ENCODE measurements around the gene UBASH3B. TPM values are rescaled to one million over a fixed set of nuclear protein-coding genes. Genes with fewer than 3 reads are reported as not detected.

The UBASH3B gene
- total RNA-seq, 1 experiment from 2014 or later = 8.0 TPM

- peak; percentile 50 for TF ChIP-seq CTCF (conservative IDR thresholded peaks at IDR 0.05)
- DNase-seq = no peak
- H2BK5ac ChIP-seq (ENCODE audit: insufficient read length, low read length) = no peak overlapping the region
- no peak overlapping the region for H3K23ac ChIP-seq (ENCODE audit: insufficient read length, low read depth, low read length)
- H2BK120ac ChIP-seq (ENCODE audit: low read depth, low read length, poor library complexity, severe bottlenecking) = no peak overlapping the region
- H3K27me3 ChIP-seq (ENCODE audit: insufficient read depth, low read length) = no peaks in the 10 kb centered on the region
- H4K20me1 ChIP-seq (ENCODE audit: control insufficient read depth, insufficient read depth, insufficient read length) = no peaks in the 10 kb centered on the region
- H3K9me3 ChIP-seq (ENCODE audit: control insufficient read depth, low read depth, low read length) = no peaks in the 10 kb centered on the region
- no peak overlapping the region for H3K56ac ChIP-seq (ENCODE audit: insufficient read length, low read depth, low read length)
- H3K79me1 ChIP-seq (ENCODE audit: insufficient read depth, low read depth, low read length, poor library complexity, severe bottlenecking) = no peaks in the 10 kb centered on the region
- no peaks in the 10 kb centered on the region; a peak in 1 of 7 replicates for H3K36me3 Mint-ChIP-seq (ENCODE audit: insufficient read depth in 1 of 3, low read depth in 3 of 3)
- no peak overlapping the region for H4K5ac ChIP-seq (ENCODE audit: insufficient read length, low read depth, low read length)
- peaks cover 9% of the 10 kb centered on the region in 2 experiments; a peak in 3 of 4 replicates for H3K4me1 Mint-ChIP-seq
- no peak overlapping the region for H3K4ac ChIP-seq (ENCODE audit: low read depth, low read length)
- H3K4me3 Mint-ChIP-seq = no peak overlapping the region
- no peak overlapping the region for H4K91ac ChIP-seq (ENCODE audit: insufficient read length, low read depth, low read length)
- H2BK12ac ChIP-seq (ENCODE audit: insufficient read length, low read depth, low read length) = no peak overlapping the region
- no peaks in the 10 kb centered on the region for H3K23me2 ChIP-seq (ENCODE audit: insufficient read length, low read depth, low read length, poor library complexity, severe bottlenecking)
- H3T11ph ChIP-seq (ENCODE audit: low read length) = no peak overlapping the region
- WGBS (ENCODE audit: extremely low coverage, insufficient read length, low lambda C conversion rate) = no CpG with 5 or more reads among the region's 10 CpGs
- no peak overlapping the region for H3K9ac ChIP-seq (ENCODE audit: extremely low read depth, insufficient read length, low read length)
- H3K9me3 Mint-ChIP-seq = no peaks in the 10 kb centered on the region
- H2AFZ ChIP-seq (ENCODE audit: low read length) = no peak overlapping the region
- H2BK20ac ChIP-seq (ENCODE audit: low read depth, low read length, poor library complexity, severe bottlenecking) = no peak overlapping the region
- H3K4me2 ChIP-seq (ENCODE audit: insufficient read depth, insufficient read length, low read length) = no peak overlapping the region
- H3K27me3 Mint-ChIP-seq (ENCODE audit: low read depth) = no peaks in the 10 kb centered on the region
- no peak overlapping the region for H4K8ac ChIP-seq (replicated peaks; ENCODE audit: insufficient read length, low read depth, low read length)
- H3K27ac ChIP-seq (ENCODE audit: insufficient read length, low read depth, low read length) = no peak overlapping the region
- no peak overlapping the region for H3K27ac Mint-ChIP-seq
- no peak overlapping the region for H2BK15ac ChIP-seq (ENCODE audit: low read depth, low read length)
- H3K79me2 ChIP-seq (ENCODE audit: insufficient read depth, low read length) = no peaks in the 10 kb centered on the region
- no peak overlapping the region for H3K14ac ChIP-seq (ENCODE audit: insufficient read depth, low read length)
- no peak overlapping the region for H2AK5ac ChIP-seq (ENCODE audit: insufficient read length, low read length)
- no peaks in the 10 kb centered on the region for H3K4me1 ChIP-seq (ENCODE audit: insufficient read depth, low read length)
- no peak overlapping the region for H3K18ac ChIP-seq (ENCODE audit: insufficient read length, low read depth, low read length)
Measured at GRCh38 chr11:122788781-122789535, 133.4 kb downstream of the UBASH3B start.
